ENCODE data around the gene ALDH5A1. TPM values are rescaled to one million over a fixed set of nuclear protein-coding genes. Genes with fewer than 3 reads are reported as not detected.
A peak's percentile ranks its signal among the peaks of the same experiment; 100 is the strongest.

The ALDH5A1 gene
- 4.5 and 4.6 TPM in 2 replicates for total RNA-seq (2014; rRNA removed; shearing (Covaris generic))
- polyA plus RNA-seq (2014; cell fraction: nucleus; rRNA removed): 5.8 and 6.4 TPM in 2 replicates

- DNase-seq (ENCODE audit: extremely low read depth, low read depth): peak; percentile 26
These were observed at the start of gene ALDH5A1 for GRCh38 chr6:24494821-24495795. TSS of gene ALDH5A1 (plus strand) at chr6:24494969. CDS start at chr6:24494997, 28 bp downstream.

GRCh38 chr6:24445704-24446103 is 49.1 kb upstream of the ALDH5A1 start:
- no peak for DNase-seq (ENCODE audit: extremely low read depth, low read depth)

- DNase-seq (ENCODE audit: extremely low read depth, low read depth): no peak
These were observed 48.1 kb upstream of the ALDH5A1 start for GRCh38 chr6:24446670-24447069.

GRCh38 chr6:24448396-24448795 is 46.4 kb upstream of the ALDH5A1 start:
- DNase-seq (ENCODE audit: extremely low read depth, low read depth): no peak

GRCh38 chr6:24448828-24449525 is 45.8 kb upstream of the ALDH5A1 start:
- no peak for DNase-seq (ENCODE audit: extremely low read depth, low read depth)

GRCh38 chr6:24451581-24452388 is 43.0 kb upstream of the ALDH5A1 start:
- DNase-seq (ENCODE audit: extremely low read depth, low read depth): no peak

- DNase-seq (ENCODE audit: extremely low read depth, low read depth): no peak
These were observed 40.8 kb upstream of the ALDH5A1 start for GRCh38 chr6:24453921-24454320.

GRCh38 chr6:24454452-24454851 is 40.3 kb upstream of the ALDH5A1 start:
- no peak for DNase-seq (ENCODE audit: extremely low read depth, low read depth)

GRCh38 chr6:24455061-24455460 is 39.7 kb upstream of the ALDH5A1 start:
- DNase-seq (ENCODE audit: extremely low read depth, low read depth): no peak

- DNase-seq (ENCODE audit: extremely low read depth, low read depth): no peak
These were observed 36.6 kb upstream of the ALDH5A1 start for GRCh38 chr6:24458134-24458533.

GRCh38 chr6:24458941-24459340 is 35.8 kb upstream of the ALDH5A1 start:
- DNase-seq (ENCODE audit: extremely low read depth, low read depth): no peak

- DNase-seq (ENCODE audit: extremely low read depth, low read depth): no peak
These were observed 33.8 kb upstream of the ALDH5A1 start for GRCh38 chr6:24460966-24461365.

GRCh38 chr6:24464253-24465038 is 30.3 kb upstream of the ALDH5A1 start:
- DNase-seq (ENCODE audit: extremely low read depth, low read depth): no peak

- DNase-seq (ENCODE audit: extremely low read depth, low read depth): no peak
These were observed 25.0 kb upstream of the ALDH5A1 start for GRCh38 chr6:24469811-24470210.

- no peak for DNase-seq (ENCODE audit: extremely low read depth, low read depth)
These were observed 22.6 kb upstream of the ALDH5A1 start for GRCh38 chr6:24472181-24472580.

GRCh38 chr6:24476631-24477030 is 18.1 kb upstream of the ALDH5A1 start:
- DNase-seq (ENCODE audit: extremely low read depth, low read depth): no peak

GRCh38 chr6:24477070-24477469 is 17.7 kb upstream of the ALDH5A1 start:
- no peak for DNase-seq (ENCODE audit: extremely low read depth, low read depth)

- no peak for DNase-seq (ENCODE audit: extremely low read depth, low read depth)
These were observed 15.9 kb upstream of the ALDH5A1 start for GRCh38 chr6:24478903-24479302.

- no peak for DNase-seq (ENCODE audit: extremely low read depth, low read depth)
These were observed 14.1 kb upstream of the ALDH5A1 start for GRCh38 chr6:24480705-24481104.

GRCh38 chr6:24481449-24481848 is 13.3 kb upstream of the ALDH5A1 start:
- no peak for DNase-seq (ENCODE audit: extremely low read depth, low read depth)

Data from NCI-H460 (cell line).